Neuronal stem cell (in vitro differentiated cells): ENCODE measurements around the gene EME1.

Source experiments
- DNase-seq: peaks from one replicate; pipeline ENCODE4 v3.0.0-alpha.2; 2013; ENCODE audit warnings: low spot score
- H2AFZ ChIP-seq: one replicate; pipeline ENCODE4 v1.6.1; 2013; ENCODE audit warnings: mild to moderate bottlenecking, low read length, inconsistent platforms
- H2AK5ac ChIP-seq: 2 replicates; pipeline ENCODE4 v1.6.1; 2013; ENCODE audit warnings: low read depth, mild to moderate bottlenecking, inconsistent platforms, low read length, moderate library complexity, mixed read lengths
- H2BK120ac ChIP-seq: 2 replicates; pipeline ENCODE4 v1.6.1; 2013; ENCODE audit warnings: low read depth, mild to moderate bottlenecking, inconsistent platforms, low read length, moderate library complexity, mixed read lengths
- H2BK12ac ChIP-seq: one replicate; pipeline ENCODE4 v1.6.1; 2013; ENCODE audit warnings: low read length, inconsistent platforms
- H2BK15ac ChIP-seq: 2 replicates; pipeline ENCODE4 v1.6.1; 2013; ENCODE audit warnings: mild to moderate bottlenecking, low read length, inconsistent platforms, mixed read lengths
- H2BK5ac ChIP-seq: one replicate; pipeline ENCODE4 v1.6.1; 2013; ENCODE audit warnings: inconsistent platforms, mild to moderate bottlenecking, low read length, moderate library complexity
- H3K14ac ChIP-seq: one replicate; pipeline ENCODE4 v1.6.1; 2013; ENCODE audit warnings: low read length, inconsistent platforms
- H3K18ac ChIP-seq: 2 replicates; pipeline ENCODE4 v1.6.1; 2013; ENCODE audit warnings: low read length, inconsistent platforms
- H3K23ac ChIP-seq: 2 replicates; pipeline ENCODE4 v1.6.1; 2013; ENCODE audit warnings: low read depth, mild to moderate bottlenecking, mixed read lengths, low read length, inconsistent platforms; ENCODE audit not compliant: poor library complexity
- H3K27ac ChIP-seq: replicated peaks from 3 replicates; pipeline ENCODE4 v1.5.1; 2013; ENCODE audit warnings: low read length, inconsistent platforms
- H3K27me3 ChIP-seq, 3 experiments: 2 replicates each; pipeline ENCODE4 v1.6.1; 2013; ENCODE audit warnings: low read length in 3 of 3, mild to moderate bottlenecking in 2 of 3, inconsistent platforms in 1 of 3, low read depth in 1 of 3, mixed read lengths in 1 of 3, moderate library complexity in 1 of 3; ENCODE audit not compliant: control insufficient read depth in 3 of 3, insufficient read depth in 3 of 3
- H3K36me3 ChIP-seq, 2 donors: replicated peaks in 1 of 2; 2 replicates each; pipeline ENCODE4 v1.6.1; 2013; ENCODE audit warnings: low read length in 2 of 2; ENCODE audit not compliant: control insufficient read depth in 2 of 2, insufficient read depth in 2 of 2
- H3K4ac ChIP-seq: 2 replicates; pipeline ENCODE4 v1.6.1; 2013; ENCODE audit warnings: inconsistent platforms, mild to moderate bottlenecking, low read length, moderate library complexity
- H3K4me1 ChIP-seq, 2 donors: 1 replicate in 1 of 2; 2 replicates in 1 of 2; pipeline ENCODE4 v1.6.1; 2013; ENCODE audit warnings: low read length in 2 of 2, low read depth in 1 of 2; ENCODE audit not compliant: control insufficient read depth in 2 of 2, insufficient read depth in 1 of 2
- H3K4me2 ChIP-seq: one replicate; pipeline ENCODE4 v1.6.1; 2013; ENCODE audit warnings: mild to moderate bottlenecking, low read length, inconsistent platforms; ENCODE audit not compliant: insufficient read depth, poor library complexity, severe bottlenecking
- H3K4me3 ChIP-seq, 2 donors: 2 replicates each; pipeline ENCODE4 v1.5.1; 2013; ENCODE audit warnings: low read length in 2 of 2, mild to moderate bottlenecking in 2 of 2, inconsistent platforms in 1 of 2, moderate library complexity in 1 of 2
- H3K79me1 ChIP-seq: one replicate; pipeline ENCODE4 v1.6.1; 2013; ENCODE audit warnings: low read depth, mild to moderate bottlenecking, inconsistent platforms, low read length, moderate library complexity
- H3K9ac ChIP-seq: one replicate; pipeline ENCODE4 v1.6.1; 2013; ENCODE audit warnings: mild to moderate bottlenecking, low read depth, low read length, inconsistent platforms; ENCODE audit not compliant: poor library complexity
- H3K9me3 ChIP-seq, 2 donors: replicated peaks in 1 of 2; 2 replicates each; pipeline versions ENCODE3 to v1.6.1; 2013; ENCODE audit warnings: low read length in 2 of 2, mild to moderate bottlenecking in 2 of 2, inconsistent platforms in 1 of 2, low read depth in 1 of 2, mixed read lengths in 1 of 2, moderate library complexity in 1 of 2; ENCODE audit not compliant: control insufficient read depth in 2 of 2, insufficient read depth in 1 of 2
- H4K8ac ChIP-seq: one replicate; pipeline ENCODE4 v1.6.1; 2013; ENCODE audit warnings: low read depth, mild to moderate bottlenecking, inconsistent platforms, low read length, moderate library complexity
- H4K91ac ChIP-seq: one replicate; pipeline ENCODE4 v1.6.1; 2013; ENCODE audit warnings: low read length, low read depth, mild to moderate bottlenecking, inconsistent platforms; ENCODE audit not compliant: poor library complexity
- WGBS, 2 donors: extraction: QIAGEN DNeasy Blood & Tissue Kit; methylation state at CpG; one replicate each; pipeline ENCODE4 v1.1.7; 2013; ENCODE audit warnings: missing lambda C conversion rate in 2 of 2, mixed read lengths in 1 of 2; ENCODE audit not compliant: insufficient read length in 2 of 2, insufficient replicate concordance in 1 of 2; ENCODE audit errors: extremely low coverage in 2 of 2; 5-methylcytosine and 5-hydroxymethylcytosine counted together

Gene EME1

DNA sequence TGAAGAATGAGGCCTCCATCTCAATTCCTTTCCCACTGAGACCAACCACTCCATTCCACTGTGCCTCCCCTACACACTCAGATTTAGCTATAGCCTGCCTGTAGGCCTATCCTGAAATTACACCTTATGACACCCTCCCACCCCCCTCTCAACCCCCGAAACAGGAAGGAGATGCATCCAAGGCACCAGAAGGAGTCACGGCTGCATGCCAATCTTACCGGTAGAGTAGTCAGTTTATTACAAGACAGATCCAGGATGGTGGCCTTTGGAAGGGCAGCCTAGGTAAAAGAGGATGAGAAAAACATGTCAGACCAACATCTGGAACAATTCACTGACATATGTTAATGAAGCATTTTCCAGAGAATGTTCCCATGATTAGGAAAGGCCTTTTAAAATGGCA, 21.7 kb downstream of the EME1 start:
- Histone ChIP-seq H3K18ac (no peak overlapping the region), H2BK12ac (no peak overlapping the region), H3K79me1 (peaks cover 2% of the 10 kb centered on the region), H2BK5ac (no peak overlapping the region), H2AK5ac (no peak overlapping the region), H3K9me3 (peaks cover 0 to 4% of the 10 kb centered on the region in 2 donors), H3K4me1 (peaks cover 10% of the 10 kb centered on the region in 2 donors), H3K36me3 (peaks cover 32 to 64% of the 10 kb centered on the region in 2 donors), H3K27ac (no peak overlapping the region), H3K4me2 (no peak overlapping the region), H3K14ac (no peak overlapping the region), H3K9ac (no peak overlapping the region), H4K8ac (no peak overlapping the region), H2BK120ac (no peak overlapping the region), H4K91ac (no peak overlapping the region), H3K4ac (no peak overlapping the region), H2BK15ac (no peak overlapping the region), H3K27me3 (no peaks in the 10 kb centered on the region), H3K23ac (no peak overlapping the region), H3K4me3 (no peak overlapping the region), H2AFZ (no peak overlapping the region)
- DNase-seq: no peak
- WGBS, 2 donors: no CpG with 5 or more reads among the region's 3 CpGs

GRCh38 chr17:50396261-50397110, 23.5 kb downstream of the EME1 start:
- Histone ChIP-seq H3K4me1 (peaks cover 10% of the 10 kb centered on the region in 2 donors), H3K14ac (no peak overlapping the region), H3K27ac (no peak overlapping the region), H2BK120ac (no peak overlapping the region), H3K4me3 (peak overlapping the region; percentile 94 to 96), H2AK5ac (peak overlapping the region; percentile 60), H2BK12ac (no peak overlapping the region), H3K23ac (peak overlapping the region; percentile 23), H4K91ac (no peak overlapping the region), H3K36me3 (peaks cover 25 to 46% of the 10 kb centered on the region in 2 donors), H3K27me3 (no peaks in the 10 kb centered on the region), H2BK5ac (no peak overlapping the region), H2AFZ (peak overlapping the region; percentile 81), H3K79me1 (peaks cover 2% of the 10 kb centered on the region), H3K18ac (no peak overlapping the region), H3K4ac (no peak overlapping the region), H3K4me2 (peak overlapping the region; percentile 74), H3K9ac (peak overlapping the region; percentile 78), H2BK15ac (no peak overlapping the region), H3K9me3 (peaks cover 0 to 4% of the 10 kb centered on the region in 2 donors), H4K8ac (no peak overlapping the region)
- DNase-seq: peak; percentile 1
- WGBS, 2 donors: no CpG with 5 or more reads among the region's 30 CpGs

GRCh38 chr17:50397111-50397918, 24.3 kb downstream of the EME1 start, which contains the start of gene LRRC59:
Gene LRRC59 (minus strand): TSS chr17:50397523. CDS start chr17:50397317, 206 bp downstream.
- Histone ChIP-seq H2BK12ac (no peak within 1 kb of the TSS), H4K8ac (no peak within 1 kb of the TSS), H3K23ac (peak within 1 kb of the TSS; percentile 83), H3K4me2 (peak within 1 kb of the TSS; percentile 74), H4K91ac (no peak within 1 kb of the TSS), H3K79me1 (peaks cover 2% of the 10 kb centered on the region), H3K14ac (peak within 1 kb of the TSS; percentile 33), H2BK15ac (no peak within 1 kb of the TSS), H3K27ac (no peak within 1 kb of the TSS), H3K4ac (no peak within 1 kb of the TSS), H3K18ac (peak within 1 kb of the TSS; percentile 81), H2BK5ac (no peak within 1 kb of the TSS), H3K4me3 (peak within 1 kb of the TSS; percentile 94 to 96), H2AK5ac (peak within 1 kb of the TSS; percentile 60), H3K27me3 (no peaks in the 10 kb centered on the region), H2BK120ac (no peak within 1 kb of the TSS), H3K36me3 (peaks cover 20 to 38% of the 10 kb centered on the region in 2 donors), H3K9ac (peak within 1 kb of the TSS; percentile 82), H3K4me1 (peaks cover 10% of the 10 kb centered on the region in 2 donors), H2AFZ (peak within 1 kb of the TSS; percentile 81), H3K9me3 (peaks cover 0 to 4% of the 10 kb centered on the region in 2 donors)
- peak; percentile 80 for DNase-seq
- WGBS, 2 donors: no CpG with 5 or more reads among the region's 70 CpGs

GRCh38 chr17:50397919-50398285, 24.9 kb downstream of the EME1 start:
- Histone ChIP-seq H2BK120ac (no peak overlapping the region), H3K4me3 (peak overlapping the region in 1 of 2 donors; percentile 94)
- WGBS, 2 donors: no CpG with 5 or more reads among the region's 9 CpGs

More at GRCh38 chr17:50397919-50398285, 24.9 kb downstream of the EME1 start:
- H3K27me3 ChIP-seq: no peaks in the 10 kb centered on the region
- no peak overlapping the region for H4K91ac ChIP-seq
- peaks cover 2% of the 10 kb centered on the region for H3K79me1 ChIP-seq
- no peak overlapping the region for H4K8ac ChIP-seq
- H3K9me3 ChIP-seq: peaks cover 0 to 4% of the 10 kb centered on the region in 2 donors
- peak overlapping the region; percentile 74 for H3K4me2 ChIP-seq
- H3K4me1 ChIP-seq: peaks cover 10% of the 10 kb centered on the region in 2 donors
- no peak overlapping the region for H3K18ac ChIP-seq
- no peak overlapping the region for H3K4ac ChIP-seq
- H2AFZ ChIP-seq: peak overlapping the region; percentile 81
- no peak overlapping the region for H3K27ac ChIP-seq
- no peak overlapping the region for H3K9ac ChIP-seq
- no peak overlapping the region for H2BK12ac ChIP-seq
- H3K36me3 ChIP-seq: peaks cover 15 to 32% of the 10 kb centered on the region in 2 donors
- no peak overlapping the region for H2BK15ac ChIP-seq
- no peak overlapping the region for H3K23ac ChIP-seq
- no peak for DNase-seq
- no peak overlapping the region for H2AK5ac ChIP-seq
- no peak overlapping the region for H2BK5ac ChIP-seq
- no peak overlapping the region for H3K14ac ChIP-seq
